Gastrocnemius medialis (tissue), 4 donors: ENCODE data around the gene CD300LD.
"Not testable (repeated sequence)": the region's sequence is repeated elsewhere in the genome, so short reads cannot be mapped to it uniquely, and the experiment has no call there.

Experiments
- CTCF ChIP-seq, 5 experiments: fragments of 450-650 bp in 3 of 5; fragments of 200-600 bp in 2 of 5; sonication (generic) in 2 of 5; IDR thresholded peaks in 4 of 5; conservative IDR thresholded peaks in 1 of 5; 1 replicate in 4 of 5; 2 replicates in 1 of 5; pipeline ENCODE4 v1.5.1; 2016 to 2019; ENCODE audit warnings: antibody characterized with exemption in 5 of 5, mild to moderate bottlenecking in 3 of 5, moderate library complexity in 3 of 5
- POLR2A ChIP-seq, 2 donors: fragments of 450-650 bp; IDR thresholded peaks; one replicate each; pipeline ENCODE4 v1.6.1; 2017; ENCODE audit warnings: antibody characterized with exemption in 2 of 2, mild to moderate bottlenecking in 2 of 2, moderate library complexity in 2 of 2

DNA sequence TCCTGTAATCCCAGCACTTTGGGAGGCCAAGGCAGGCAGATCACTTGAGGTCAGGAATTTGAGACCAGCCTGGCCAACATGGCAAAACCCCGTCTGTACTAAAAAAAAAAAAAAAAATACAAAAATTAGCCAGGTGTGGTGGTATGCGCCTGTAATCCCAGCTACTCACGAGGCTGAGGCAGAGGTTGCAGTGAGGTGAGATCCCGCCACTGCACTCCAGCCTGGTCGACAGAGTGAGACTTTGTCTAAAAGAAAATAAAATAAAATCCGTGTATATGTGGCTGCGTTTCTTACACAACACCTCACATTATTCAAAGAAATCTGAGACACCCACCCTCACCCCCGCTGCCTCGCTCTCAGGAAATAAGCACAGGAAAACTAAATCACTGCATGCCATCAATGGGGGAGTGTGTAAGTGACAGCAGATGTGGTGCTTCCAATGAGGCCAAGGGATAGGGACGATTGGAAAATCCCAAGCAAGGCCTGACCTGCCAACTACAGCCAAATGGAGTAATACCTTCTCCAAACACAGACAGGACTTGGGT is 44.5 kb upstream of the CD300LD start:
- TF ChIP-seq CTCF (IDR thresholded peaks at IDR 0.05 in 4 of 5, conservative IDR thresholded peaks at IDR 0.05 in 1 of 5); POLR2A (IDR thresholded peaks at IDR 0.05): not testable (repeated sequence)
